Endometrial microvascular endothelial cells (primary cell): Measurements from ENCODE around the gene MAP3K2. TPM values are rescaled to one million over a fixed set of nuclear protein-coding genes. Genes with fewer than 3 reads are reported as not detected.

Source experiments
- in situ Hi-C: cut with HindIII; loops from 2 replicates; pipeline ENCODE4 v1.10.0; 2017; ENCODE audit warnings: low sequenced_read_pairs, low pct_unique_long_range_greater_than_20kb; ENCODE audit errors: inconsistent ontology term
- total RNA-seq: library from RNA; depleted of rRNA; stranded (reverse); fragments of >200 nt; gene quantifications from one replicate; pipeline ENCODE4 v1.2.3, GENCODE V29; 2015; ENCODE audit errors: inconsistent ontology term

Gene MAP3K2
- 18.1 TPM for total RNA-seq

GRCh38 chr2:127387655-127388422 is at the start of gene MAP3K2:
TSS of gene MAP3K2 (minus strand) at chr2:127387975. CDS start at chr2:127343129, 44,846 bp downstream.
- in situ Hi-C loops = no loop called here

GRCh38 chr2:127437056-127437455 is 49.3 kb upstream of the MAP3K2 start:
- in situ Hi-C loops = no loop called here

GRCh38 chr2:127434515-127434914 is 46.7 kb upstream of the MAP3K2 start:
- in situ Hi-C loops = no loop called here

- in situ Hi-C loops = no loop called here
These were observed 43.7 kb upstream of the MAP3K2 start for GRCh38 chr2:127431408-127432023.

- in situ Hi-C loops = no loop called here
These were observed 42.2 kb upstream of the MAP3K2 start for GRCh38 chr2:127429844-127430425.

GRCh38 chr2:127429291-127429690 is 41.5 kb upstream of the MAP3K2 start:
- in situ Hi-C loops = no loop called here

- in situ Hi-C loops = no loop called here
These were observed 41.0 kb upstream of the MAP3K2 start for GRCh38 chr2:127428815-127429109.

- in situ Hi-C loops = no loop called here
These were observed 40.5 kb upstream of the MAP3K2 start for GRCh38 chr2:127428057-127428814.

- in situ Hi-C loops = no loop called here
These were observed 39.7 kb upstream of the MAP3K2 start for GRCh38 chr2:127427376-127428056.

- in situ Hi-C loops = no loop called here
These were observed 39.0 kb upstream of the MAP3K2 start for GRCh38 chr2:127426501-127427354.

- in situ Hi-C loops = no loop called here
These were observed 38.0 kb upstream of the MAP3K2 start for GRCh38 chr2:127425540-127426490.

- in situ Hi-C loops = no loop called here
These were observed 37.1 kb upstream of the MAP3K2 start for GRCh38 chr2:127424598-127425520.

- in situ Hi-C loops = no loop called here
These were observed 36.1 kb upstream of the MAP3K2 start for GRCh38 chr2:127423880-127424279.

- in situ Hi-C loops = no loop called here
These were observed 35.7 kb upstream of the MAP3K2 start for GRCh38 chr2:127423478-127423843.

- in situ Hi-C loops = no loop called here
These were observed 35.0 kb upstream of the MAP3K2 start for GRCh38 chr2:127422559-127423477.
